B cell (primary cell): ENCODE data around the gene TMC3. TPM values are rescaled to one million over a fixed set of nuclear protein-coding genes. Genes with fewer than 3 reads are reported as not detected.

Source experiments
- ATAC-seq: fragments of 200-7000 bp; cut with Tn5 transposase; one replicate; pipeline ENCODE4 v1.10.0; 2021; ENCODE audit warnings: low read depth, mild to moderate bottlenecking, moderate number of reproducible peaks, moderate library complexity
- CTCF ChIA-PET: fragments of 350-600 bp; sonication (Branson Sonifier 250); formaldehyde crosslinking; loops from one replicate; lab custom pipeline; 2021; ENCODE audit warnings: antibody characterized with exemption, inconsistent platforms; lab: Charles Lee
- POLR2A ChIA-PET: fragments of 350-600 bp; sonication (Branson Sonifier 250); formaldehyde crosslinking; loops from one replicate; lab custom pipeline; 2021; ENCODE audit warnings: antibody characterized with exemption; lab: Charles Lee
- DNase-seq: peaks from one replicate; pipeline ENCODE4 v3.0.0; 2013
- H2AFZ ChIP-seq: 2 replicates; pipeline ENCODE4 v1.6.1; 2012; ENCODE audit warnings: mild to moderate bottlenecking, low read depth, low read length; ENCODE audit not compliant: insufficient read depth, poor library complexity, severe bottlenecking
- H3K27ac ChIP-seq, 2 donors: 1 replicate in 1 of 2; 2 replicates in 1 of 2; pipeline ENCODE4 v1.5.1; 2012 to 2013; ENCODE audit warnings: low read length in 2 of 2, mild to moderate bottlenecking in 2 of 2, moderate library complexity in 1 of 2
- H3K27me3 ChIP-seq, 4 experiments: fragments of 200-600 bp in 1 of 4; sonication (generic) in 1 of 4; replicated peaks in 1 of 4; 1 replicate in 2 of 4; 2 replicates in 2 of 4; pipeline versions ENCODE4 v1.6.1 to v1.7.0; 2013 to 2016; ENCODE audit warnings: low read length in 3 of 4, mild to moderate bottlenecking in 2 of 4, mixed read lengths in 1 of 4, moderate library complexity in 1 of 4; ENCODE audit not compliant: insufficient read depth in 4 of 4, control insufficient read depth in 3 of 4; ENCODE audit errors: control extremely low read depth in 1 of 4
- H3K36me3 ChIP-seq, 2 experiments: replicated peaks in 1 of 2; 1 replicate in 1 of 2; 2 replicates in 1 of 2; pipeline versions ENCODE4 v1.6.1 to v1.7.1; 2013; ENCODE audit warnings: low read length in 1 of 2; ENCODE audit not compliant: insufficient read depth in 2 of 2, control insufficient read depth in 1 of 2; ENCODE audit errors: control extremely low read depth in 1 of 2, extremely low read depth in 1 of 2
- H3K4me1 ChIP-seq, 2 donors: fragments of 200-600 bp in 1 of 2; sonication (generic) in 1 of 2; 1 replicate in 1 of 2; 2 replicates in 1 of 2; pipeline versions ENCODE4 v1.5.1 to v1.6.1; 2013 to 2017; ENCODE audit warnings: low read length in 2 of 2; ENCODE audit not compliant: control insufficient read depth in 2 of 2, insufficient read depth in 2 of 2
- H3K4me2 ChIP-seq: replicated peaks from 2 replicates; pipeline ENCODE3; 2012; ENCODE audit warnings: mild to moderate bottlenecking, low read depth, low read length; ENCODE audit not compliant: poor library complexity, severe bottlenecking
- H3K4me3 ChIP-seq, 5 experiments: fragments of 200-600 bp in 1 of 5; sonication (generic) in 1 of 5; 1 replicate in 3 of 5; 2 replicates in 2 of 5; pipeline versions ENCODE4 v1.5.1 to v1.7.0; 2011 to 2016; ENCODE audit warnings: low read length in 4 of 5, mild to moderate bottlenecking in 4 of 5, low read depth in 2 of 5, control low read depth in 1 of 5, moderate library complexity in 1 of 5; ENCODE audit not compliant: insufficient read depth in 1 of 5; ENCODE audit errors: control extremely low read depth in 1 of 5, extremely low read depth in 1 of 5
- H3K79me2 ChIP-seq: fragments of 200-600 bp; sonication (generic); one replicate; pipeline ENCODE4 v1.6.0; 2016; ENCODE audit warnings: low read length; ENCODE audit not compliant: control insufficient read depth, insufficient read depth
- H3K9ac ChIP-seq: fragments of 200-600 bp; sonication (generic); 2 replicates; pipeline ENCODE4 v1.6.1; 2017; ENCODE audit warnings: mild to moderate bottlenecking, low read length, moderate library complexity
- H3K9me3 ChIP-seq, 3 donors: one replicate each; pipeline versions ENCODE4 v1.6.1 to v1.7.1; 2013; ENCODE audit warnings: low read length in 2 of 3; ENCODE audit not compliant: control insufficient read depth in 2 of 3, insufficient read depth in 1 of 3; ENCODE audit errors: control extremely low read depth in 1 of 3
- H4K20me1 ChIP-seq: 2 replicates; pipeline ENCODE4 v1.6.0; 2012; ENCODE audit warnings: mild to moderate bottlenecking, low read length; ENCODE audit not compliant: insufficient read depth, control insufficient read depth, poor library complexity, severe bottlenecking
- H3K27ac Mint-ChIP-seq: one replicate; pipeline ENCODE4 v1.8.0; 2021; ENCODE audit warnings: mixed read lengths
- H3K27me3 Mint-ChIP-seq: one replicate; pipeline ENCODE4 v1.8.0; 2021; ENCODE audit warnings: mixed read lengths
- H3K4me1 Mint-ChIP-seq: one replicate; pipeline ENCODE4 v1.8.0; 2021; ENCODE audit warnings: mixed read lengths
- H3K4me3 Mint-ChIP-seq: one replicate; pipeline ENCODE4 v1.8.0; 2021; ENCODE audit warnings: mixed read lengths
- H3K9me3 Mint-ChIP-seq: one replicate; pipeline ENCODE4 v1.8.0; 2022; ENCODE audit warnings: mixed read lengths; ENCODE audit not compliant: insufficient read depth
- CTCF ChIP-seq: fragments of 200-600 bp; IDR thresholded peaks from one replicate; pipeline ENCODE4 v1.8.0; 2022; ENCODE audit warnings: antibody characterized with exemption, mild to moderate bottlenecking
- EZH2 ChIP-seq: IDR thresholded peaks from 2 replicates; pipeline ENCODE4 v1.6.1; 2012; ENCODE audit warnings: borderline replicate concordance, low read depth, mild to moderate bottlenecking, moderate library complexity, low read length; ENCODE audit not compliant: insufficient read depth, poor library complexity, severe bottlenecking
- WGBS: methylation state at CpG from one replicate; pipeline ENCODE4 v1.1.5; 2013; ENCODE audit warnings: missing lambda C conversion rate; ENCODE audit not compliant: insufficient coverage; 5-methylcytosine and 5-hydroxymethylcytosine counted together
- intact Hi-C: fragments of 100-400 bp; cut with micrococcal nuclease; formaldehyde crosslinking; loops from one replicate; pipeline ENCODE4 v1.10.0; 2022
- polyA plus RNA-seq: library from polyadenylated mRNA; depleted of rRNA; stranded (reverse); fragments of >200 nt; gene quantifications from 2 replicates; pipeline ENCODE4 v1.2.3, GENCODE V29; 2012
- total RNA-seq, 2 donors: library from RNA; stranded (reverse); fragments of 120-200 nt in 1 of 2; gene quantifications; 1 replicate in 1 of 2; 2 replicates in 1 of 2; pipeline versions ENCODE4 v1.2.3 to v1.2.4, GENCODE V29; 2013 to 2022

TMC3 gene
- total and polyA plus RNA-seq, 2 donors (not counting 1 experiment from before 2014, with no cell fraction given), result not detected

- intact Hi-C loops, result no loop called here
- POLR2A ChIA-PET, result interaction anchor here (0.6 kb wide), 1 partner anchor 1400 kb away, joined by 3 read pairs; no protein-coding TSS in a partner anchor
- Mint-ChIP-seq H3K27ac (no peak overlapping the region), H3K9me3 (no peaks in the 10 kb centered on the region), H3K4me1 (no peaks in the 10 kb centered on the region), H3K27me3 (peaks cover 6% of the 10 kb centered on the region), H3K4me3 (no peak overlapping the region)
- TF ChIP-seq CTCF (no peak), EZH2 (no peak)
- WGBS, result 100% methylated on average over 2 of the region's 4 CpGs
- no peaks in the 10 kb centered on the region for H3K9me3 ChIP-seq
- ATAC-seq (no peak), DNase-seq (no peak)
- no peak overlapping the region for H2AFZ ChIP-seq
- H3K4me1 ChIP-seq, result no peaks in the 10 kb centered on the region
- no peaks in the 10 kb centered on the region for H3K27me3 ChIP-seq
- H4K20me1 ChIP-seq, result no peaks in the 10 kb centered on the region
- no peak overlapping the region for H3K27ac ChIP-seq
- no peak overlapping the region for H3K4me2 ChIP-seq
- no peak overlapping the region for H3K9ac ChIP-seq
- H3K79me2 ChIP-seq, result no peaks in the 10 kb centered on the region
- CTCF ChIA-PET, result interaction anchor here (0.6 to 1.8 kb wide), 4 partner anchors 68 to 853 kb away, joined by 3 to 4 read pairs (median 4); no protein-coding TSS in a partner anchor
- H3K4me3 ChIP-seq, result no peak overlapping the region
- no peaks in the 10 kb centered on the region for H3K36me3 ChIP-seq
Measured at GRCh38 chr15:81343371-81343770, 30.6 kb downstream of the TMC3 start.

GRCh38 chr15:81341351-81341750, 32.7 kb downstream of the TMC3 start:
- H3K4me3 Mint-ChIP-seq, result no peak overlapping the region
- no peaks in the 10 kb centered on the region for H3K79me2 ChIP-seq
- H3K27ac Mint-ChIP-seq, result no peak overlapping the region
- no peak overlapping the region for H3K27ac ChIP-seq
- H3K9ac ChIP-seq, result no peak overlapping the region
- H3K27me3 ChIP-seq, result no peaks in the 10 kb centered on the region
- H3K9me3 ChIP-seq, result no peaks in the 10 kb centered on the region
- DNase-seq (no peak), ATAC-seq (no peak)
- H3K4me3 ChIP-seq, result no peak overlapping the region
- 94% methylated on average over 2 of the region's 4 CpGs for WGBS
- H4K20me1 ChIP-seq, result no peaks in the 10 kb centered on the region
- intact Hi-C loops, result no loop called here
- TF ChIP-seq CTCF, result no peak
- TF ChIP-seq EZH2, result no peak
- H3K4me1 Mint-ChIP-seq, result peaks cover 5% of the 10 kb centered on the region
- CTCF ChIA-PET, result interaction anchor here (0.7 to 1.6 kb wide), 3 partner anchors 61 to 75 kb away, joined by 4 to 12 read pairs (median 6); no protein-coding TSS in a partner anchor
- peaks cover 3% of the 10 kb centered on the region for H3K27me3 Mint-ChIP-seq
- no peaks in the 10 kb centered on the region for H3K4me1 ChIP-seq
- H3K4me2 ChIP-seq, result no peak overlapping the region
- H3K36me3 ChIP-seq, result no peaks in the 10 kb centered on the region
- POLR2A ChIA-PET, result no interaction called here
- no peaks in the 10 kb centered on the region for H3K9me3 Mint-ChIP-seq
- no peak overlapping the region for H2AFZ ChIP-seq
